ENCODE measurements around the gene CASP8AP2.
"Not testable (repeated sequence)": the region's sequence is repeated elsewhere in the genome, so short reads cannot be mapped to it uniquely, and the experiment has no call there.

The CASP8AP2 gene

GRCh38 chr6:89894169-89894568, 64.5 kb downstream of the CASP8AP2 start, which contains the start of gene GJA10:
Gene GJA10 (plus strand): TSS chr6:89894469. CDS start chr6:89894469, 0 bp downstream.
- no peak for TF ChIP-seq CTCF (IDR thresholded peaks at IDR 0.05; ENCODE audit: extremely low read depth, insufficient read depth, missing control alignments)
- DNase-seq (ENCODE audit: low spot score) = no peak
- in situ Hi-C loops (cut with MboI; ENCODE audit: low pct_unique_long_range_greater_than_20kb, low sequenced_read_pairs, unreplicated experiment) = no loop called here

DNA sequence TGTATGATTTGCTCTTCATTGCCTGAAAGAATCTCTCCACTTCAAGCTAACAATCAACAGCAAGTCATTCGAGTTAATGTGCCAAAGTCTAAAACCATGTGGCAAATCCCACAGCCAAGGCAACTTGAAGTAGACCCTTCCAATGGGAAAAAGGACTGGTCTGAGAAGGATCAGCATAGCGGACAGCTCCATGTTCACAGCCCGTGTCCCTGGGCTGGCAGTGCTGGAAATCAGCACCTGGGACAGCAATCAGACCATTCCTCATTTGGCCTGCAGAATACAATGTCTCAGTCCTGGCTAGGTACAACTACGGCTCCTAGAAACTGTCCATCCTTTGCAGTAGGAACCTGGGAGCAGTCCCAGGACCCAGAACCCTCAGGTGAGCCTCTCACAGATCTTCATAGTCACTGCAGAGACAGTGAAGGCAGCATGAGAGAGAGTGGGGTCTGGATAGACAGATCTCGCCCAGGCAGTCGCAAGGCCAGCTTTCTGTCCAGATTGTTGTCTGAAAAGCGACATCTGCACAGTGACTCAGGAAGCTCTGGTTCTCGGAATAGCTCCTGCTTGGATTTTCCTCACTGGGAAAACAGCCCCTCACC, 65.7 kb downstream of the CASP8AP2 start:
- in situ Hi-C loops (cut with MboI; ENCODE audit: low pct_unique_long_range_greater_than_20kb, low sequenced_read_pairs, unreplicated experiment) = no loop called here
- DNase-seq (ENCODE audit: low spot score) = no peak
- TF ChIP-seq CTCF (IDR thresholded peaks at IDR 0.05; ENCODE audit: extremely low read depth, insufficient read depth, missing control alignments) = no peak

GRCh38 chr6:89910001-89910901, 80.6 kb downstream of the CASP8AP2 start:
- in situ Hi-C loops (cut with MboI; ENCODE audit: low pct_unique_long_range_greater_than_20kb, low sequenced_read_pairs, unreplicated experiment); DNase-seq (ENCODE audit: low spot score): not testable (repeated sequence)

DNA sequence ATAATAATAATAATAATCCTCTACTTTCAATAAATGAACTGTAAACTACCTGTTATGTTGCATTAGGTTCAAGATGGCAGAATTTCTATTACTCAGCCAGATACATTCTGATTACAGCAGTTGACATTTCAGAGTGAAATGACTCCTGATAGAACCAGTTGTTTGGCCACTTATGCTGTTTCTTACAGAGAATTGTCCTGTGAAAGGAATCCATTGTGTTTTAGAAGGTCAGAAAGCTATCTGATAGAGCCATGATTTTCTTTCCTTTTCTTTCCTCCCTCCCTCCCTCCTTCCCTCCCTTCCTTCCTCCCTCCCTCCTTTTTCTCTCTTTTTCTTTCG, 81.2 kb downstream of the CASP8AP2 start:
- DNase-seq (ENCODE audit: low spot score) = no peak
- no peak for TF ChIP-seq CTCF (IDR thresholded peaks at IDR 0.05; ENCODE audit: extremely low read depth, insufficient read depth, missing control alignments)
- in situ Hi-C loops (cut with MboI; ENCODE audit: low pct_unique_long_range_greater_than_20kb, low sequenced_read_pairs, unreplicated experiment) = no loop called here

DNA sequence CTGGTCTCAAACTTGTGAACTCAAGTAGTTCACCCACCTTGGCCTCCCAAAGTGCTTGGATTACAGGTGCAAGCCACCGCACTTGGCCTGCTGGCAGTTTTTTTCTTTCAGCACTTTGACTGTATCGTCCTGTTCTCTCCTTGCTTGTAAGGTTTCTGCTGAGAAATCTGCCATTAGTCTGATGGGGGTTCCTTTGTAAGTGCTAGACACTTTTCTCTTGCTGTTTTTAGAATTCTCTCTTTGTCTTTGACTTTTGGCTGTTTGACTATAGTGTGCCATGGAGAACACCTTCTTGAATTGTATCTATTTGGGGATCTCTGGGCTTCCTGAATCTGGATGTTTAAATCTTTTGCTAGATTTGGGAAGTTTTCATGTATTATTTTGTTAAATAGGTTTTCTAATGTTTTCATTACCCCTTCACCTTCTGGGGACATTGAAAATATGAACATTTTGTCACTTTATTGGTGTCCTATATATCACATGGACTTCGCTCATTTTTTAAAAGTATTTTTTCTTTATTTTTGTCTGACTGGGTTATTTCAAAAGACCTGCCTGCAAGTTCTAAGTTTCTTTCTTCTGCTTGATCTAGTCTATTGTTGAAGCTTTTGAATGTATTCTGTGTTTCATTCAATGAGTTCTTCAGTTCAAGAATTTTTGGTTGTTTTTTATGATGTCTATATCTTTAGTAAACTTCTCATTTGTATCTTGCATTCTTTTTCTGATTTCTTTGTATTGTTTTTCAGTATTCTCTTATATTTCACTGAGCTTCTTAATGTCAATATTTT, 86.6 kb downstream of the CASP8AP2 start:
- in situ Hi-C loops (cut with MboI; ENCODE audit: low pct_unique_long_range_greater_than_20kb, low sequenced_read_pairs, unreplicated experiment) = no loop called here
- no peak for DNase-seq (ENCODE audit: low spot score)
- no peak for TF ChIP-seq CTCF (IDR thresholded peaks at IDR 0.05; ENCODE audit: extremely low read depth, insufficient read depth, missing control alignments)

GRCh38 chr6:89917216-89917615, 87.5 kb downstream of the CASP8AP2 start:
- in situ Hi-C loops (cut with MboI; ENCODE audit: low pct_unique_long_range_greater_than_20kb, low sequenced_read_pairs, unreplicated experiment) = no loop called here
- no peak for DNase-seq (ENCODE audit: low spot score)
- no peak for TF ChIP-seq CTCF (IDR thresholded peaks at IDR 0.05; ENCODE audit: extremely low read depth, insufficient read depth, missing control alignments)
